Uterus (tissue), 2 donors: ENCODE results near the gene FAM107A.

Source experiments
- POLR2A ChIP-seq, 2 donors: fragments of 450-650 bp; IDR thresholded peaks; one replicate each; pipeline ENCODE4 v1.6.1; 2016; ENCODE audit warnings: antibody characterized with exemption in 2 of 2, mild to moderate bottlenecking in 1 of 2, moderate library complexity in 1 of 2
- TF ChIP-seq, protein P1 (sequence below), 4 experiments: fragments of 200-600 bp in 2 of 4; fragments of 450-650 bp in 2 of 4; sonication (generic) in 2 of 4; IDR thresholded peaks; one replicate each; pipeline ENCODE4 v1.5.1; 2016 to 2019; ENCODE audit warnings: antibody characterized with exemption in 4 of 4, mild to moderate bottlenecking in 2 of 4, moderate library complexity in 1 of 4

DNA sequence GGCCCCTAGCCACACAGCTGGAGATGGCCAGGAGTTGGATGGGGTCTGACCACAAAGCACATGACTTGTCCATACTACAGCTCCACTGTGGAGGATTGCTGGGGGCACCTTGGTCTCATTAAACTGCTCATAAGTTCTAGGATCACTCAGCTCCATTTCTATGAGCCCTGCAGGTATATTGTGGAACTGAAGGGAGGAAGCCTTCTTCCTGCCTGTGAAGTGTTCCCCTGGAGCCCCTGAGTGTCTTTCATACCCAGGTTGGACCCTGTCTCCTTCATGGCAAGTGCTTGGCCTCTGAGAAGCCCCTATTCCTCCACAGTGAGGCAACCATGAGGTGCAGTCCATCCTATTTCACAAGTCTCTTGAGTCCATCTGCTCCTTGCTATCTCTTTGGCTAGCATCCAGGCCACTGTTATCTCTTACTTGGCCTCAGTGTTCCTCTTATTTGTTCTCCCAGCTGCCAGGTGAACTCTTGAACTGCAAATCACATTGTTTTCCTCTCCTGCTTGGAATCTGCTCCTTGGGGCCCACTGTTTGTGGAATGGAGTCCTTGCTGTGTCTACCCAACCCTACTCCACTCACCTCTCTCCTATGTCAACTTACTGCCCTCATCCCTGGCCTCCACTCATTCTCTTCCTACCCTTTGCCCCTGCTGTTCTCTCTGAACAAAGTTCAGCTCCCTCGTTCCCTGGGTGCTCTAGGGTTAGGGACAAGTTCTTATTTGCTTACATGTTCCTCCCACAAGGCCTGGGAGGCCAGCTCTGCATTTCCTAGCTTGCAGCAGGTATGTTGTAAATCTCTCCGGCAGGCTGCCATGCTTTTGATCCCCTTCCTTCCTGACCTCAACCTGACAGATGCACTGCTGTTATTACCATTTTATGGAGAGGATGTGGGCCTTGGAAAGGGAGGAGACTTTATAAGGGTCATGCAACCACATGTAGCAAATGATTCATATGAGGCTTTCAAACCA is 41.4 kb downstream of the FAM107A start:
- TF ChIP-seq POLR2A (IDR thresholded peaks at IDR 0.05), result no peak
- TF ChIP-seq, protein P1, sequence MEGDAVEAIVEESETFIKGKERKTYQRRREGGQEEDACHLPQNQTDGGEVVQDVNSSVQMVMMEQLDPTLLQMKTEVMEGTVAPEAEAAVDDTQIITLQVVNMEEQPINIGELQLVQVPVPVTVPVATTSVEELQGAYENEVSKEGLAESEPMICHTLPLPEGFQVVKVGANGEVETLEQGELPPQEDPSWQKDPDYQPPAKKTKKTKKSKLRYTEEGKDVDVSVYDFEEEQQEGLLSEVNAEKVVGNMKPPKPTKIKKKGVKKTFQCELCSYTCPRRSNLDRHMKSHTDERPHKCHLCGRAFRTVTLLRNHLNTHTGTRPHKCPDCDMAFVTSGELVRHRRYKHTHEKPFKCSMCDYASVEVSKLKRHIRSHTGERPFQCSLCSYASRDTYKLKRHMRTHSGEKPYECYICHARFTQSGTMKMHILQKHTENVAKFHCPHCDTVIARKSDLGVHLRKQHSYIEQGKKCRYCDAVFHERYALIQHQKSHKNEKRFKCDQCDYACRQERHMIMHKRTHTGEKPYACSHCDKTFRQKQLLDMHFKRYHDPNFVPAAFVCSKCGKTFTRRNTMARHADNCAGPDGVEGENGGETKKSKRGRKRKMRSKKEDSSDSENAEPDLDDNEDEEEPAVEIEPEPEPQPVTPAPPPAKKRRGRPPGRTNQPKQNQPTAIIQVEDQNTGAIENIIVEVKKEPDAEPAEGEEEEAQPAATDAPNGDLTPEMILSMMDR (IDR thresholded peaks at IDR 0.05), result no peak
